Mesenchymal stem cell (in vitro differentiated cells and primary cell): ENCODE data around the gene KLF11.

Experiments
- DNase-seq: peaks from one replicate; pipeline ENCODE4 v3.0.0-alpha.2; 2013
- H2AFZ ChIP-seq: one replicate; pipeline ENCODE4 v1.6.1; 2013; ENCODE audit warnings: low read depth, mild to moderate bottlenecking, control low read depth, inconsistent platforms, low read length, moderate library complexity
- H2AK5ac ChIP-seq: 2 replicates; pipeline ENCODE4 v1.6.1; 2013; ENCODE audit warnings: low read length, moderate library complexity, mild to moderate bottlenecking, inconsistent platforms; ENCODE audit not compliant: severe bottlenecking
- H2BK120ac ChIP-seq: one replicate; pipeline ENCODE4 v1.6.1; 2013; ENCODE audit warnings: low read depth, mild to moderate bottlenecking, inconsistent platforms, low read length, moderate library complexity
- H2BK12ac ChIP-seq, 2 experiments: one replicate each; pipeline ENCODE4 v1.6.1; 2013; ENCODE audit warnings: inconsistent platforms in 2 of 2, low read length in 2 of 2, mild to moderate bottlenecking in 2 of 2, moderate library complexity in 2 of 2, control low read depth in 1 of 2
- H2BK15ac ChIP-seq: one replicate; pipeline ENCODE4 v1.6.1; 2013; ENCODE audit warnings: mild to moderate bottlenecking, low read depth, inconsistent platforms; ENCODE audit not compliant: poor library complexity, severe bottlenecking
- H2BK5ac ChIP-seq: 2 replicates; pipeline ENCODE4 v1.6.1; 2013; ENCODE audit warnings: low read depth, mild to moderate bottlenecking, low read length, control low read depth, inconsistent platforms; ENCODE audit not compliant: poor library complexity, severe bottlenecking
- H3K14ac ChIP-seq, 2 experiments: one replicate each; pipeline ENCODE4 v1.6.1; 2013; ENCODE audit warnings: inconsistent platforms in 2 of 2, low read length in 2 of 2, control low read depth in 1 of 2, mild to moderate bottlenecking in 1 of 2, moderate library complexity in 1 of 2
- H3K18ac ChIP-seq, 2 experiments: one replicate each; pipeline ENCODE4 v1.6.1; 2013; ENCODE audit warnings: inconsistent platforms in 2 of 2, low read length in 2 of 2, control low read depth in 1 of 2, low read depth in 1 of 2, mild to moderate bottlenecking in 1 of 2
- H3K23ac ChIP-seq, 2 experiments: one replicate each; pipeline ENCODE4 v1.6.1; 2013; ENCODE audit warnings: inconsistent platforms in 2 of 2, low read length in 2 of 2, mild to moderate bottlenecking in 2 of 2, moderate library complexity in 2 of 2, control low read depth in 1 of 2
- H3K27ac ChIP-seq: 2 replicates; pipeline ENCODE4 v1.5.1; 2013; ENCODE audit warnings: mild to moderate bottlenecking, moderate library complexity, low read length, control low read depth, inconsistent platforms; ENCODE audit not compliant: poor library complexity, severe bottlenecking
- H3K27me3 ChIP-seq, 2 experiments: 2 replicates each; pipeline versions ENCODE4 v1.6.1 to v1.7.0; 2013; ENCODE audit warnings: low read length in 2 of 2, mild to moderate bottlenecking in 2 of 2, moderate library complexity in 2 of 2, control low read depth in 1 of 2, inconsistent platforms in 1 of 2; ENCODE audit not compliant: control insufficient read depth in 1 of 2, insufficient read depth in 1 of 2
- H3K36me3 ChIP-seq, 2 experiments: 2 replicates each; pipeline versions ENCODE4 v1.6.1 to v1.7.0; 2013; ENCODE audit warnings: low read length in 2 of 2, control low read depth in 1 of 2, inconsistent platforms in 1 of 2, low read depth in 1 of 2, mild to moderate bottlenecking in 1 of 2; ENCODE audit not compliant: insufficient read depth in 2 of 2, control insufficient read depth in 1 of 2
- H3K4ac ChIP-seq, 2 experiments: one replicate each; pipeline ENCODE4 v1.6.1; 2013; ENCODE audit warnings: inconsistent platforms in 2 of 2, low read length in 2 of 2, mild to moderate bottlenecking in 2 of 2, moderate library complexity in 2 of 2, control low read depth in 1 of 2, low read depth in 1 of 2
- H3K4me1 ChIP-seq: 2 replicates; pipeline ENCODE4 v1.6.1; 2013; ENCODE audit warnings: low read depth, low read length, control low read depth; ENCODE audit not compliant: control insufficient read depth, insufficient read depth
- H3K4me2 ChIP-seq: 2 replicates; pipeline ENCODE4 v1.6.1; 2013; ENCODE audit warnings: low read length, mild to moderate bottlenecking, inconsistent platforms; ENCODE audit not compliant: poor library complexity, severe bottlenecking
- H3K4me3 ChIP-seq, 2 experiments: 2 replicates each; pipeline versions ENCODE4 v1.5.1 to v1.7.0; 2013; ENCODE audit warnings: low read length in 2 of 2, mild to moderate bottlenecking in 2 of 2, control low read depth in 1 of 2, low read depth in 1 of 2; ENCODE audit not compliant: insufficient read depth in 1 of 2
- H3K79me1 ChIP-seq: replicated peaks from 2 replicates; pipeline ENCODE4 v1.6.1; 2013; ENCODE audit warnings: mild to moderate bottlenecking, control low read depth, low read length, inconsistent platforms; ENCODE audit not compliant: poor library complexity, severe bottlenecking
- H3K9ac ChIP-seq: 2 replicates; pipeline ENCODE4 v1.7.0; 2013; ENCODE audit warnings: mild to moderate bottlenecking, low read length, moderate library complexity
- H3K9me3 ChIP-seq: 2 replicates; pipeline ENCODE4 v1.7.0; 2013; ENCODE audit warnings: mild to moderate bottlenecking, low read length; ENCODE audit not compliant: control insufficient read depth
- H4K8ac ChIP-seq: one replicate; pipeline ENCODE4 v1.6.1; 2013; ENCODE audit warnings: inconsistent platforms, mild to moderate bottlenecking, low read length, moderate library complexity
- H4K91ac ChIP-seq: one replicate; pipeline ENCODE4 v1.6.1; 2013; ENCODE audit warnings: mild to moderate bottlenecking, low read length, inconsistent platforms
- WGBS: methylation state at CpG from one replicate; pipeline ENCODE4 v1.1.7; 2013; ENCODE audit warnings: mixed read lengths; 5-methylcytosine and 5-hydroxymethylcytosine counted together

The KLF11 gene

DNA sequence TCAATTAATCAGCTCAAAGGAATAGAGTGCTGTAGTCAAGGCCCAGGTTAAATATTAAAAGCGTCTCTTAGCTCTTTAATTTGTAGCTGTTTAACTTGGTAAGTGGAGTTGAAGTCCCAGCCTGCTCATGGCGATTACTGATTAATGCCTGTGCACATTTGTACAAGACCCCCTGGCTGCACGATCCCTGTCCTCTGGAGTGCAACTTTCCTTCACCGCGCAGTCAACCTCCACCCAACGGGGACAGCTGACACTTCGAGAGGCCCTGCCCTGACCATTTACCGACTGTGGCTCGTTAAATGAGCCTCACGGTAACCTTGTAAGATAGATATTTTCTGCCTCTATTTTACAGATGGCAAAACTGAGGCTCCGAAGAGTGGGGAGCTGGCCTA, 42.3 kb downstream of the KLF11 start:
- 95% methylated on average over 11 of the region's 11 CpGs for WGBS
- Histone ChIP-seq H2AK5ac (no peak overlapping the region), H3K18ac (no peak overlapping the region), H3K23ac (no peak overlapping the region), H3K36me3 (no peaks in the 10 kb centered on the region), H3K14ac (no peak overlapping the region), H2BK120ac (no peak overlapping the region), H3K9ac (no peak overlapping the region), H2AFZ (no peak overlapping the region), H4K8ac (no peak overlapping the region), H4K91ac (no peak overlapping the region), H3K4me2 (peak overlapping the region; percentile 0), H2BK15ac (no peak overlapping the region), H3K4ac (no peak overlapping the region), H2BK5ac (no peak overlapping the region), H2BK12ac (no peak overlapping the region), H3K9me3 (no peaks in the 10 kb centered on the region), H3K27ac (peak overlapping the region; percentile 48), H3K4me3 (no peak overlapping the region), H3K79me1 (no peaks in the 10 kb centered on the region), H3K4me1 (peaks cover 31% of the 10 kb centered on the region), H3K27me3 (peaks cover 5 to 86% of the 10 kb centered on the region in 2 experiments)
- DNase-seq = no peak

DNA sequence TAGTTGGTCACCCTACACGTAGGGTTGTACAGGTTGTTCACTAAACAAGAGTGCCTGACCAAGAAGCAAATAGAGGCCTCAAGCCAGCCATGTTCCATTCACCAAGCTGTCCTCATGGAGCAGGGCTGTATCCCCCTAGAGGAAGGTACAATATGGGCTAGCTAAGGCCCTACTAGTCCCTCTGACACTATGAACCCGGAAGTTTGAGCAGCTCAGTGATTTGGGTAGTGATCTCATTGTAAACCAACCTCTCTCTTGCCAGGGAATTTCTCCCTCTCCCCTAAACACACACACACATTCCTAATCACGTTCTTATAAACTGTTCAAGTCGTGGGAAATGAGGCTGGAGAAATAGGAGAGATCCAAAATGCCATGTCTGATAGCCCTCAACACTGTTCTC, 43.6 kb downstream of the KLF11 start:
- no peak overlapping the region for H3K23ac ChIP-seq
- no peak overlapping the region for H3K18ac ChIP-seq
- H3K79me1 ChIP-seq = no peaks in the 10 kb centered on the region
- H2AK5ac ChIP-seq = peak overlapping the region; percentile 66
- H3K14ac ChIP-seq = no peak overlapping the region
- H2BK15ac ChIP-seq = no peak overlapping the region
- H3K4me2 ChIP-seq = no peak overlapping the region
- H3K4me3 ChIP-seq = no peak overlapping the region
- H3K9me3 ChIP-seq = no peaks in the 10 kb centered on the region
- no peak overlapping the region for H3K4ac ChIP-seq
- H2BK12ac ChIP-seq = no peak overlapping the region
- no peak overlapping the region for H3K9ac ChIP-seq
- H2BK120ac ChIP-seq = no peak overlapping the region
- H3K27ac ChIP-seq = peak overlapping the region; percentile 15
- WGBS = 61% methylated on average over 3 of the region's 4 CpGs
- H4K8ac ChIP-seq = no peak overlapping the region
- no peaks in the 10 kb centered on the region for H3K36me3 ChIP-seq
- H2AFZ ChIP-seq = no peak overlapping the region
- DNase-seq = no peak
- no peak overlapping the region for H4K91ac ChIP-seq
- no peak overlapping the region for H2BK5ac ChIP-seq
- peaks cover 5 to 88% of the 10 kb centered on the region in 2 experiments for H3K27me3 ChIP-seq
- peaks cover 31% of the 10 kb centered on the region for H3K4me1 ChIP-seq

DNA sequence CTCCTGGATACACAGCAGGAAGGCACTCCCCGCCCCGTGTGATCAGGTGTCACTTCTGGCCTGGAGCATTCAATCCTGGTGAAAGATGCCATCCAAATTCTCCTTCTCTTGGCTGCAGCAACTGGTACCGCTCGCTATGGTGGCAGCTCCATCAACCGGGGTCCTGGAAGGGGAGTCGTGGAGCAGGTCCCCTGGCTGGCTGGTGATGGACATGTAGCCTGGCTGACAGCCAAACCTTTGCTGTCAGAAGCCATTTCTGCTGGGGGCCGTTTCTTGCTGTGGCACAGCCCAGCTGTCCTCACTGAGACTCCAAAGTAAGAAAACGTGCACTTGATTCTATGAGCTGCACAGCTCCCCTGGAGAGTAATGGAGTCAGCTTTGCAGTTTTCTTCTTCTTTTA, 44.0 kb downstream of the KLF11 start:
- DNase-seq = no peak
- Histone ChIP-seq H2AK5ac (peak overlapping the region; percentile 66), H3K27ac (peak overlapping the region; percentile 15), H2BK15ac (no peak overlapping the region), H3K4me3 (no peak overlapping the region), H3K18ac (no peak overlapping the region), H4K91ac (no peak overlapping the region), H4K8ac (no peak overlapping the region), H2AFZ (no peak overlapping the region), H3K36me3 (no peaks in the 10 kb centered on the region), H3K4me1 (peaks cover 28% of the 10 kb centered on the region), H3K9ac (no peak overlapping the region), H3K23ac (no peak overlapping the region), H3K79me1 (no peaks in the 10 kb centered on the region), H3K4ac (no peak overlapping the region), H3K27me3 (peaks cover 5 to 88% of the 10 kb centered on the region in 2 experiments), H3K4me2 (no peak overlapping the region), H2BK12ac (no peak overlapping the region), H3K14ac (no peak overlapping the region), H2BK5ac (no peak overlapping the region), H3K9me3 (peaks cover 4% of the 10 kb centered on the region), H2BK120ac (no peak overlapping the region)
- 78% methylated on average over 8 of the region's 8 CpGs for WGBS

DNA sequence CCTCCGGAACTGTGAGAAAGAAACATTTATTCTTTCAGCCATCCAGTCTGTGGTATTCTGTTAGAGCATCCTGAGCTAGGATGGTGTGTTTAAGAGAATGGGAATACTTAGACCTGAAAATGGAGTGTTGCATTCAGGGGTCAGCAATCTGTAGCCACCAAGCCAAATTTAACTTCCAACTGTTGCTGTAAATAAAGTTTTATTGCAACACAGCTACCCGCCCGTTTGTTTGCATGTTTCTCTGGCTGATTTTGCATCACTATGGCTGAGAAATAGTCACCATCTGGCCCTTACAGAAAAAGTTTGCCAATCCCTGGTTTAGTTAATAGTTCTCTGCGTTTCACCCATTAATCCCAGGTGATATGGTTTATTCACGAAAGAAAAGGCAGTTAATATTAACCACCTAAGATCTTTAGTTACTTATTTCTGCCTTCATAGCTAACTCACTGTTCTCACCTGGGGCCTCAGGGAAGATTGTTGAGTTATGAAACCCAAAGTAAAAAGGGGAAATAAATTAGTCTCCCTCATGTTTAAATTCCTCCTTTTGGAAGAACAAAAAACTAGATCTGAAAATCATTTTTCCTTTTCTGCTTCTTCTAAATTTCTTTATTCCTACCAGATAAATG, 46.3 kb downstream of the KLF11 start:
- peaks cover 19% of the 10 kb centered on the region for H3K4me1 ChIP-seq

More for the DNA sequence above, 46.3 kb downstream of the KLF11 start:
- no peak overlapping the region for H4K8ac ChIP-seq
- peak overlapping the region; percentile 43 for H3K27ac ChIP-seq
- no peaks in the 10 kb centered on the region for H3K36me3 ChIP-seq
- no peak overlapping the region for H3K9ac ChIP-seq
- no peak overlapping the region for H3K14ac ChIP-seq
- H2BK15ac ChIP-seq = no peak overlapping the region
- WGBS = 55% methylated on average over 4 of the region's 5 CpGs
- H3K23ac ChIP-seq = no peak overlapping the region
- H4K91ac ChIP-seq = no peak overlapping the region
- H2AFZ ChIP-seq = no peak overlapping the region
- no peak overlapping the region for H3K4me2 ChIP-seq
- H3K79me1 ChIP-seq = no peaks in the 10 kb centered on the region
- no peak overlapping the region for H2BK120ac ChIP-seq
- H2BK12ac ChIP-seq = no peak overlapping the region
- H3K4me3 ChIP-seq = no peak overlapping the region
- H3K18ac ChIP-seq = no peak overlapping the region
- H2AK5ac ChIP-seq = no peak overlapping the region
- H2BK5ac ChIP-seq = no peak overlapping the region
- peaks cover 6% of the 10 kb centered on the region for H3K9me3 ChIP-seq
- no peak for DNase-seq
- peaks cover 0 to 86% of the 10 kb centered on the region in 2 experiments for H3K27me3 ChIP-seq
- H3K4ac ChIP-seq = no peak overlapping the region
